ENCODE results near the gene FGFR3. TPM values are rescaled to one million over a fixed set of nuclear protein-coding genes. Genes with fewer than 3 reads are reported as not detected.

The FGFR3 gene
- total and polyA plus RNA-seq, 2 of the 8 experiments (the other 6 are each of a cell fraction or from before 2014, with no cell fraction given), result 9.0 to 19.5 TPM

- Histone ChIP-seq H4K5ac (ENCODE audit: insufficient read length, low read depth, low read length) (no peak within 1 kb of the TSS), H3K56ac (replicated peaks; ENCODE audit: insufficient read length, low read depth, low read length) (peak within 1 kb of the TSS; percentile 84), H2BK20ac (ENCODE audit: low read length) (no peak within 1 kb of the TSS), H2AFZ (ENCODE audit: low read length) (peak within 1 kb of the TSS; percentile 47; the same call in 1 of the 2 replicates), H3K27ac (ENCODE audit: low read depth, low read length) (no peak within 1 kb of the TSS; the same call in 1 of the 2 replicates), H3K23me2 (ENCODE audit: low read depth, low read length) (peaks cover 12% of the 10 kb centered on the region), H3K79me2 (ENCODE audit: control insufficient read depth in 1 of 2, insufficient read depth in 2 of 2, low read length in 2 of 2) (peaks cover 0 to 25% of the 10 kb centered on the region in 2 experiments; a peak in 3 of 4 replicates), H3K4me3 (ENCODE audit: extremely low read depth in 1 of 4, insufficient read depth in 2 of 4, low read depth in 3 of 4, low read length in 4 of 4) (peak within 1 kb of the TSS; percentile 62 to 79 (median 72)), H3K14ac (ENCODE audit: insufficient read length) (no peak within 1 kb of the TSS), H2BK120ac (replicated peaks; ENCODE audit: low read depth, low read length) (no peak within 1 kb of the TSS), H4K8ac (ENCODE audit: extremely low read depth, insufficient read depth, low read length) (peak within 1 kb of the TSS; percentile 89), H3K9me3 (ENCODE audit: insufficient read depth in 2 of 2, low read depth in 1 of 2, low read length in 1 of 2) (no peaks in the 10 kb centered on the region), H4K20me1 (replicated peaks in 1 of 2; ENCODE audit: control insufficient read depth in 1 of 2, insufficient read depth in 2 of 2, low read length in 2 of 2) (peaks cover 24 to 30% of the 10 kb centered on the region in 2 experiments), H3K9ac (replicated peaks in 1 of 4; ENCODE audit: extremely low read depth in 1 of 4, low read depth in 3 of 4, low read length in 3 of 4) (peak within 1 kb of the TSS; percentile 48 to 74 (median 64); a peak in 6 of 7 replicates), H3K27me3 (replicated peaks in 1 of 4; ENCODE audit: control insufficient read depth in 3 of 4, extremely low read depth in 1 of 4, insufficient read depth in 3 of 4, low read length in 3 of 4) (peaks cover 33 to 51% (median 47%) of the 10 kb centered on the region in 4 experiments), H2BK15ac (ENCODE audit: low read length) (no peak within 1 kb of the TSS), H2AK5ac (ENCODE audit: low read depth, low read length) (no peak within 1 kb of the TSS), H2BK12ac (ENCODE audit: low read depth, low read length) (no peak within 1 kb of the TSS), H3K4ac (replicated peaks; ENCODE audit: insufficient read length, low read depth, low read length) (no peak within 1 kb of the TSS), H3K18ac (ENCODE audit: extremely low read depth, low read length) (no peak within 1 kb of the TSS; the same call in 1 of the 2 replicates), H3K4me2 (ENCODE audit: insufficient read depth in 1 of 2, low read depth in 2 of 2, low read length in 2 of 2) (peak within 1 kb of the TSS; percentile 91 to 99), H3K36me3 (ENCODE audit: control insufficient read depth in 2 of 4, insufficient read depth in 4 of 4, low read length in 3 of 4) (no peaks in the 10 kb centered on the region; a peak in 1 of 8 replicates), H4K91ac (replicated peaks; ENCODE audit: insufficient read length, low read length) (no peak within 1 kb of the TSS), H3K79me1 (ENCODE audit: low read depth, low read length) (peaks cover 18% of the 10 kb centered on the region), H3K23ac (ENCODE audit: insufficient read length) (no peak within 1 kb of the TSS), H3K4me1 (replicated peaks in 1 of 4; ENCODE audit: control insufficient read depth in 3 of 4, insufficient read depth in 4 of 4, low read length in 3 of 4) (peaks cover 0 to 14% (median 7%) of the 10 kb centered on the region in 4 experiments; a peak in 5 of 7 replicates), H2BK5ac (ENCODE audit: low read depth, low read length) (no peak within 1 kb of the TSS)
- FAIRE-seq (no peak), DNase-seq (ENCODE audit: low read depth in 1 of 2, low spot score in 2 of 2) (peak; percentile 72 to 92)
- ChIA-PET CTCF (ENCODE audit: partially characterized antibody) (interaction anchor here (0.6 to 2.9 kb wide), 4 partner anchors 43 to 717 kb away, joined by 3 to 17 read pairs (median 4); no protein-coding TSS in a partner anchor), POLR2A (ENCODE audit: partially characterized antibody) (interaction anchor here (0.6 to 1.7 kb wide), 10 partner anchors 9 to 376 kb away, joined by 3 to 5 read pairs (median 4); partner anchors contain the start of gene NSD2)
- WGBS, 2 experiments (ENCODE audit: extremely low coverage in 1 of 2, insufficient coverage in 1 of 2, insufficient read length in 1 of 2, insufficient replicate concordance in 2 of 2, low coverage in 1 of 2, low lambda C conversion rate in 2 of 2, missing lambda C conversion rate in 1 of 2), result 1% methylated on average over 63 of the region's 107 CpGs; no CpG with 5 or more reads in 1 of the 2 experiments
- TF ChIP-seq CHD1 (IDR thresholded peaks at IDR 0.05; ENCODE audit: low read depth, low read length) (no peak), EZH2 (IDR thresholded peaks at IDR 0.05; ENCODE audit: low read depth, low read length, severe bottlenecking) (no peak), KDM5A (IDR thresholded peaks at IDR 0.05; ENCODE audit: low read length) (no peak), CBX5 (IDR thresholded peaks at IDR 0.05; ENCODE audit: low read depth, low read length) (no peak), YY1 (IDR thresholded peaks at IDR 0.05; ENCODE audit: low read depth, low read length) (peak; percentile 63; the same call in 1 of the 2 replicates), POLR2AphosphoS5 (IDR thresholded peaks at IDR 0.05; ENCODE audit: low read depth, low read length) (no peak), EP300 (IDR thresholded peaks at IDR 0.05; ENCODE audit: borderline replicate concordance in 1 of 2, low read depth in 2 of 2, low read length in 2 of 2) (no peak), TEAD4 (IDR thresholded peaks at IDR 0.05; ENCODE audit: low read depth, low read length) (no peak), CBX8 (IDR thresholded peaks at IDR 0.05; ENCODE audit: borderline replicate concordance, low read depth, low read length) (no peak), GTF2F1 (IDR thresholded peaks at IDR 0.05; ENCODE audit: borderline replicate concordance, low read depth, low read length) (no peak)
Measured at GRCh38 chr4:1856071-1856942, 63.2 kb downstream of the FGFR3 start, which contains the start of gene LETM1. Gene LETM1, minus strand, starts transcription at chr4:1856156. Its CDS starts 206 bp downstream, at chr4:1855950.

Data from H1 (cell line).